Hepatic stellate cell (primary cell): Measurements from ENCODE around the gene SDC1.

ENCODE experiments used
- DNase-seq: peaks from one replicate; pipeline ENCODE4 v3.0.0; 2011; ENCODE audit warnings: low spot score

Gene SDC1

GRCh38 chr2:20184067-20184938, 40.6 kb downstream of the SDC1 start:
- peak; percentile 84 for DNase-seq

GRCh38 chr2:20183373-20183772, 41.6 kb downstream of the SDC1 start:
- DNase-seq, result no peak

- DNase-seq, result peak; percentile 40
Measured at GRCh38 chr2:20182241-20182931, 42.5 kb downstream of the SDC1 start.

DNA sequence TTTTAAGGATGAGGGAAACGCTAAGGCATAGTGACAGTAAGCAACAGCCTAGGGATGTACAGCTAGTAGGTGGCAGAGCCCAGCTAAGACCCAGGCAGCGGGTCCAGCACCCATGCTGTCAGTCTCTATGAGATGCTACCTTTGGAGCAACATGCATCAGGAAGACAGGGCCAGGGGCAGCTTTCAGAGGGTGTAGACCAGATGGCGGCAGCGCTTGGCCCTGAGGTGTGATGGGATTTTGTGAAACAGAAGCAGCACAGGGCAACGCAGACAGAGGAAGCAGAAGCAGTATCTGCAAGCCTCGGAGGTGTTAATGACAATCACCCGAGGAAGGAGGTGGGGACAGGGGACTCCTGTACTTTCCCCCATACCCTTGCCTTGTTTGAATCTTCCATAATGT, 43.2 kb downstream of the SDC1 start:
- DNase-seq, result no peak

- no peak for DNase-seq
Measured at GRCh38 chr2:20180676-20181648, 44.0 kb downstream of the SDC1 start.

- no peak for DNase-seq
Measured at GRCh38 chr2:20179755-20180594, 45.0 kb downstream of the SDC1 start.

DNA sequence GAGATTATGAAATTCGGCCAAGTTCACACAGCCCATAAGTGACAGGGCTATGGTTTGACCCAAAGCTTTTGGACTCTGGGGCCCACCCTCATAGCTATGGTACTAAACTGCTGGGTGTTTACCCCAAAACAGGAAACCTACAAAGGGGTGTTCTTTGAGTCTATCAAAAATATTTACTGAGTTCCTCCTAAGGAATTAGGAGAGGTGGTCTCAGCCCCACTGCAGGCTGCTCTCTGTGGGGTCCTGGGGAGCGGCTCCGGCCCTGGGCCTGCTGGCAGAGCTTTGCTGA, 45.5 kb downstream of the SDC1 start:
- DNase-seq, result no peak

DNA sequence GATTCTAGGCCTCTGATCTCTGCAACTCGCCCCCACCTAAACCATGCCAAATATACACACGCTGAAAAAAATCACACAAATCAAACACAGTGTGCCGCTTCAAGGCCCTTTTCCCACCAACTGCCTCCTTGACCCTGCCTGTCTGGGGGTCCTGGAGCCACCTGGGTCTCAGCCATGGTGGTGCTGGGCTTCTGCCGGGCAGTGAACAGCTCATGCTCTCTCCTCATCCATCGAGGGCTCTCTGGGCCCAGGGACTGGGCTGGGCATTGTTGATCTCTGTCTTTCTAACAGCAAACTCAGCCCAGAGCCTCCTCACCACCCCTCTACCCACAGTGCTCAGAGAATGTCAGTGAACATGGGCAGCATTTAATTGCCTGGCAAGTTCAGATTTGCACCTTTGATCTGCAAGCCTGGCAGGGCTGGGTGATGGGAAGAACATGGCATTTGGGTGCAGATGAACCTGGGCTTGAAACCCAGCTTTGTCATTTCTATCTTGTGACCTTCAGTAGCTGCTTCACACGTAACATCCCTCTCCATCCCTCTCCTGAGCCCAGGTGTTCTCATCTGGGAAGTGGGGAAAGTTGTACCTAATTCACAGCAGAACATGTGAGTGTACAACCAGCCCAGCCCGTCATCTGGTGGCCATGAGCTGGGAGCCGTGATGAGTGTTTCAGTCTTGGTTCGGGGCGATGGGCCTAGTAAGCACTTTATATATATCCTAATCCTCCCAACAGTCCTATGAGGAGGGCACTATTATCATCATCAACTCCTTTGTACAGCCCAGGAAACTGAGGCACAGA, 46.1 kb downstream of the SDC1 start:
- no peak for DNase-seq

- no peak for DNase-seq
Measured at GRCh38 chr2:20178249-20178607, 46.7 kb downstream of the SDC1 start.

- no peak for DNase-seq
Measured at GRCh38 chr2:20177556-20178248, 47.2 kb downstream of the SDC1 start.

DNA sequence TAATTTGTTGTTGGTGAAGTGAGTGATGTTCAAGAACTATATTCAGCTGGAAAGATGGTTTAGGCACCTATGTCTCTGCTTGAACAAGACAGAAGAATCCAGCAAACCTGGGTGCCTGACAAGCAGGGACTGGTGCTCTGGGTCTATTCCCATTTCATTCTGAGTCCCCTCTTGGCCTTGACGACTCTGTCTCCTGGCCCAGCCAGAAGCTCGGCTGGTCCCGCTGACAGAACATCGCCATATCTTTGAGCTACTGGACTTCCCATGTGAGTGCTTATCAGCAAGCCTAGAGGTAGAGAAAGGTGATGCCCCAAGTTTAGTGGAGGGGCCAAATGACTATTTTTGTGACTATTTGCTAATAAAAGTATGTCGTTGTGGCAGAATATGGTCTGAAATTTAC, 48.2 kb downstream of the SDC1 start:
- no peak for DNase-seq

DNA sequence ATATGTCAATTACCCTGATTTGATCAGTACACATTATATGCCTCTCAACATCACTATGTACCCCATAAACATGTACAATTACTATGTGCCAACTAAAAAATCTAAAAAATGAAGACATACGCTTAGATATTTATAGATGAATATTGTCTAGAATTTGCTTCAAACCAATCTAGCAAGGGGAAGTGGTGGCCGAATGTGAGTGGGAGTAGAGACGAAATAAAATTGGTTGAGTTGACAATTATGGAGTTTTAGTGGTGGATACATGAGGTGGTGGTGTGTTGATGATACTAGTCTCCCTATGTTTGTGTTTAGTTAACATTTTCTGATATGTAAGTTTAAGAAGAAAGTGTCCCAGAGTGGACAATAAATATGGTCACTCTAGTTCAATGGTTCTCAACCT, 49.0 kb downstream of the SDC1 start:
- DNase-seq, result no peak

DNA sequence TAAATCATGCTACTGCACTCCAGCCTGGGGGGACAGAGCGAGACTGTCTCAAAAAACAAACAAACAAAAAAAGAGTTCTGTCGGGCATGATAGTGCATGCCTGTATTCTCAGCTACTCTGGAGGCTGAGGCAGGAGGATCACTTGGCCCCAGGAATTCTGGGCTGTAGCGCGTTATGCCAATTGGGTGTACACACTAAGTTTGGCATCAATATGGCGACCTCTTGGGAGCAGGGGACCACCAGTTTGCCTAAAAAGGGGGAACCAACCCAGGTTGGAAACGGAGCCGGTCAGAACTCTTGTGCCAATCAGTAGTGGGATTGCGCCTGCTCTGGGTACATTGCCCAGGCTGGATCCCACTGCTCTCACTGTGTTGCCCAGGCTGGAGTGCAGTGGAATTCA, 49.7 kb downstream of the SDC1 start:
- DNase-seq, result no peak

GRCh38 chr2:20174410-20174809, 50.5 kb downstream of the SDC1 start:
- no peak for DNase-seq

DNA sequence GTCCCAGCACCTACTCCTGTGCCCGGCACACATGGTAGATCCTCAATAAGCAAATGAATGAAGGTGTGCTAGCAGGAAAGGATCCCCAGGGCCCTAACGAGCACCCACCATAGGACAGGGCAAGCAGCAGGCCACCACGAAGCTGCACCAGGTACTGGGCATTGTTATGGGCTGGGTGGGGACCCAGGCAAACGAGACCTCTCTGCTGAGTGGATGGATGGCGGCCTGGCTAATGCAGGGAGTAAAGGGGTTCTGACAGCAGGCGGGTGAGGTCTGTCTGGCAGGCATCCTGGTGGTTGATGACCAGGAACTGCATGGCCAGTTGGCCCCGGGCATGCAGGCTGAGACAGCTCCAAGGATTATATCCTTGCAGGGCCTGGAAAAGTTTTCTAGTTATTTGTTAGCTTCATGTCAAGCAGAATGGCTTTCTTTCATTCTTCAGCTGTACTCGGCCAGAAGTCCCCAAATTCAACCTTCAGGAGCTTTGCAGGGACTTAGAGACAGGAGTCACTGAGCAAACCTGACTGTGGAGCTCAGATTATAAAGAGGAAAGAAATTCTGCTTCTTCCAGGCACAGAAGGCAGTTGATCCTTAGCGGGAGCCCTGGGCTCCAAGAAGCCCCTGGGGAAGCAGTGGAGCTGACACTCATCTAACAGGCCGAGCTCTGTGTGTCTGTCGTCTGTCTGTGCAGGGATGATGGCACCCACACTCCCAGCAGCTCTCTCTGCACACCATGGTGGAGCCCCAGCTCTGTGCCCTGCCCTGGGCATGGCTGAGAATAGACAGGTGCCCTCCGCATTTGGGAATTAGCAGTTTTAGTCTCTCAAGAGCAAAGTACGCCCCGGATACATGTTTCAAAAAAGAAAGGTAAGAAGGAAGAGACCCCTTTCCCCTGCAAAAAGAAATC, 51.2 kb downstream of the SDC1 start:
- DNase-seq, result no peak

DNA sequence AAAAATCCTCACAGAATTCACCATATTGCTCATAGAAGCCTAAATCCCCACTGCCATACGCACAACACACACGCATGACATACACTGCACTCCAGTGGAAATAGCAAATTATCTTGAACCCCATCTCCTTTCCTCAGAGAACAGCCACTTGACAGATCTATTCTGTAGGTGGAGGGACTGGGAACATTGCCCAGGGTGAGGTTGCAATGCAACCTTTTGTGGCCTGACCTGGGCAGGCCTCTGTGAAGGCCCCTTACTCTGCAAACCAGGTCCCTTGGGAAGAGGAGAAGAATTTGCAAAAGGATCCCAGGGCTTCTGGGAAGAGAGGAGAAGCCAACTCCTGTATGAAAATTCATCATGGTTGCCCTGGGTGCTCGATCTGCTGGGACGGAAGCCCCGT, 51.9 kb downstream of the SDC1 start:
- DNase-seq, result no peak

DNA sequence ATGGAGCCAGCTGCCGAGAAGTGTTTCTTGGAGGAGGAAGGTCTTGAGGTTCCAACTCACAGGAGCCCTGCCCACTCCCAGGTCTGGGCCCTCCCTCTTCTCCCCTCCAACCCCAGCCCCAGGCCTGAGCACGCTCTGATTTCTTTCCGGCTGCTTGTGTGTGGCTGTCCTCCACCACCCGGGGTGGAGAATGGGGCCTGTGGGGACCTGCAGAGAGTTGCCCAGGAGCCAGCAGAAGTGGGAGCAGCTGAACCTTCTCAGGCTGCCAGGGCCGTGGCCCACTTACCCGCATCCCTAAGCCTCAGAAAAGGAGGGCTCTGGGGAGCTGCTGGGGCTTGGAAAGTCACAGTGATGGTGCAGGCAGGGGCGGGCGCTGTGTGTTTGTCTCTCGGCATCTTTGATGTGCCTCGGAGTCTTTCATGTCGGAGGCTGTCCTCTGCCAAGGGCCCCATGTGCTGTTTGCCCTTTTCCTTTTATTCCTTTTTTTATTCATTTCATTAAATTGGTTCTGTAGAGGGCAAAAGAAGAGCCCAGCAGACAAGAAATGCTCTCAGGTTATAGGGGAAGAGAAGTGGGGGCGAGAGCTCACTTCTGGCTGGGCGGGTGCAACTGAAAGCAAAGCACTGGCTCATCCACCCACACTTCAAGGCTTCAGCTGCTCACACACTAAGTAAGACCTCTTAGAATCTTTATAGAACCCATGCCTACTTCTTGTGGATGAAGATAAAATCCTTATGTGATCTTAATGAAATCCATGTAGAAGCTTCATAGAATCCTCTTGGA, 52.5 kb downstream of the SDC1 start:
- DNase-seq, result no peak

DNA sequence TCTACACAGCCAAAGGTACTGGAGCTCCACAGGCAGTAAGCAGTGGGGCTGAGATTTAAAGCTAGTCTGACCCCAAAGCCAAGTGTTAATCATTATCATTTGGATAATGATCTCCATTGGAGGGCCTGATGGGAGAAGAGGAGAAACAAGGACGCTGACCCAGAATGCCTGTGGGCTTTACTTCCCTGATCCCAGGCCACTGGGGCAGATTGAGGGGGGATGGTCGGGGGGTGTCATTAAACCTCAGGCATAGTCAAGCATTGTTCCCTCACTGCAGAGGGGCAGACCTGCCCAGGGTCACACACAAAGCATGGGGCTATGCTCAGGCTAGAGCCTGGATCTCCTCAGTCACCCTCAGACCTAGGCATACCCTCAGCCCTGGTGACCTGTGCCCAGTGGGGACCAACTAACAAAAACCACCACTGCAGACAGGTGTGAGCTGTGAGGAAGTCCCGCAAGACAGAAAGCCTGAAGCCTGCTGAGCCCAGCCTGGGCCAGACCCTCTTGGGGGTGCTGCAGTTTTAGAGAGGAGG, 53.4 kb downstream of the SDC1 start:
- DNase-seq, result no peak
